ENCODE results near the gene ENO3.

DNA sequence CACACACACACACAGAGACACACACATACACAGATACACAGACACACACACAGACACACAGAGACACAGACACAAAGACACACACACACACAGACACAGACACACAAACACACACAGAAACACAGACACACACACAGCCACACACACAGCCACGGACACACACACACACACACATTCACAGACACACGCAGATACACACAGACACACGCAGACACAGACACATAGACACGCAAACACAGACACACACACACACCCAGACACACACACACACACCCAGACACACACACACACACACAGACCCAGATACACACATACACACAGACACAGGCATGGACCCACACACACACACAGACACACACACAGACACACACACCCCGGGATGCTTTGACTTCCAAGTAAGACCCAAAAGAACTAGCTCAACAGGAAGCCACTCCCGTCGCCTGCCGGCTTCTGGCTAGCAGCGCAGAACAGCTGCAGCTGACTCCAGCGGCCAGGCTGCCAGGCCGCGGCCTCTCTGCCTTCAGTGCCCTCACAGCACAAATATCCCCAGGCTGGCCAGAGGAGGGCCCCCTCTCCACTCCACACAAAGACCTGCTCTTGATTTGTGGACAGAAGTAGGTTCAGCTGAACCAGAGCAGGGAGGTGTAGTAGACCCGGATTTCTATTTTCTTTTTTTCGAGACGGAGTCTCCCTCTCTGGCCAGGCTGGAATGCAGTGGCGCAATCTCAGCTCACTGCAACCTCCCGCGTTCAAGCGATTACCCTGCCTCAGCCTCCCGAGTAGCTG lies 42.0 kb upstream of the ENO3 start:
- TF ChIP-seq, protein P1, sequence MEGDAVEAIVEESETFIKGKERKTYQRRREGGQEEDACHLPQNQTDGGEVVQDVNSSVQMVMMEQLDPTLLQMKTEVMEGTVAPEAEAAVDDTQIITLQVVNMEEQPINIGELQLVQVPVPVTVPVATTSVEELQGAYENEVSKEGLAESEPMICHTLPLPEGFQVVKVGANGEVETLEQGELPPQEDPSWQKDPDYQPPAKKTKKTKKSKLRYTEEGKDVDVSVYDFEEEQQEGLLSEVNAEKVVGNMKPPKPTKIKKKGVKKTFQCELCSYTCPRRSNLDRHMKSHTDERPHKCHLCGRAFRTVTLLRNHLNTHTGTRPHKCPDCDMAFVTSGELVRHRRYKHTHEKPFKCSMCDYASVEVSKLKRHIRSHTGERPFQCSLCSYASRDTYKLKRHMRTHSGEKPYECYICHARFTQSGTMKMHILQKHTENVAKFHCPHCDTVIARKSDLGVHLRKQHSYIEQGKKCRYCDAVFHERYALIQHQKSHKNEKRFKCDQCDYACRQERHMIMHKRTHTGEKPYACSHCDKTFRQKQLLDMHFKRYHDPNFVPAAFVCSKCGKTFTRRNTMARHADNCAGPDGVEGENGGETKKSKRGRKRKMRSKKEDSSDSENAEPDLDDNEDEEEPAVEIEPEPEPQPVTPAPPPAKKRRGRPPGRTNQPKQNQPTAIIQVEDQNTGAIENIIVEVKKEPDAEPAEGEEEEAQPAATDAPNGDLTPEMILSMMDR (IDR thresholded peaks at IDR 0.05): peak; percentile 90
- TF ChIP-seq POLR2AphosphoS5 (IDR thresholded peaks at IDR 0.05; ENCODE audit: low read depth, low read length) (no peak), TCF7L2 (IDR thresholded peaks at IDR 0.05; ENCODE audit: low read depth, low read length) (no peak), SIN3A (IDR thresholded peaks at IDR 0.05; ENCODE audit: borderline replicate concordance, insufficient read depth, low read depth, low read length) (no peak)

All from Panc1 (cell line).